Stomach (tissue), 4 donors: ENCODE measurements around the gene RETREG2.

ENCODE experiments used
- CTCF ChIP-seq, 7 experiments: fragments of 450-650 bp in 4 of 7; fragments of 200-600 bp in 3 of 7; sonication (generic) in 3 of 7; IDR thresholded peaks; one replicate each; pipeline ENCODE4 v1.5.1; 2016 to 2019; ENCODE audit warnings: antibody characterized with exemption in 7 of 7, control low read depth in 2 of 7, mild to moderate bottlenecking in 1 of 7
- EP300 ChIP-seq: sonication (generic); formaldehyde crosslinking; IDR thresholded peaks from one replicate; pipeline ENCODE4 v1.6.1; 2017; ENCODE audit warnings: antibody characterized with exemption
- POLR2A ChIP-seq, 4 donors: fragments of 450-650 bp; IDR thresholded peaks; one replicate each; pipeline ENCODE4 v1.6.1; 2016; ENCODE audit warnings: antibody characterized with exemption in 4 of 4, control low read depth in 2 of 4, mild to moderate bottlenecking in 1 of 4, moderate library complexity in 1 of 4
- POLR2AphosphoS5 ChIP-seq, 3 donors: sonication (generic); formaldehyde crosslinking; IDR thresholded peaks; one replicate each; pipeline ENCODE4 v1.6.1; 2016; ENCODE audit warnings: antibody characterized with exemption in 3 of 3

- TF ChIP-seq POLR2A (IDR thresholded peaks at IDR 0.05) (no peak), CTCF (IDR thresholded peaks at IDR 0.05) (no peak), EP300 (no peak), POLR2AphosphoS5 (IDR thresholded peaks at IDR 0.05) (no peak)
These were observed 20.7 kb upstream of the RETREG2 start for GRCh38 chr2:219157396-219157795.
